Suppressor macrophage treated with lipopolysaccharide for 1 hour (primary cell): ENCODE data around the gene PDE4D.

Experiments
- DNase-seq, 3 donors: peaks; one replicate each; pipeline ENCODE4 v3.0.0-alpha.2; 2020 to 2022

Gene PDE4D

DNA sequence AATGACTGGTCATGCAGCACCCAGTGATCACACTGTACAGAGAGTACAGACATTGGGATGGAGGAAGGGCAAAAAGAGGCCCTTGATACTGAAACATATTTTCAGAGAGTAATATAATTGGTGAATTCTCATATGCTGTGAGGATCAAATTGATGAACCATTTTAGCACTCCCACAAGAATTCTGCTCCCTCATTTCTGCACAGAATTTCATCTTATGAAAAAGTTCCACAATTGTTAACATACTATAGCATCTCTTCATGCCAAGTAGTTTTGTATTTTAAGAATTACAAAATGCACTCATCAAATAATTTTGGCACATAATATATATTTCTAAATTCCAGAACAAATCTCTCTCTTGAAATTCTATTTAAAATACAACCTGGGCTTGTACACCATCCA lies 351.2 kb downstream of the PDE4D start:
- DNase-seq = no peak

GRCh38 chr5:59540366-59540765 lies 353.2 kb downstream of the PDE4D start:
- DNase-seq = no peak

GRCh38 chr5:59538750-59539121 lies 354.8 kb downstream of the PDE4D start:
- DNase-seq = no peak

GRCh38 chr5:59537961-59538749 lies 355.4 kb downstream of the PDE4D start:
- no peak for DNase-seq

- DNase-seq = no peak
These were observed 356.7 kb downstream of the PDE4D start for GRCh38 chr5:59536875-59537274.

GRCh38 chr5:59535561-59535960 lies 358.0 kb downstream of the PDE4D start:
- no peak for DNase-seq

- DNase-seq = no peak
These were observed 359.8 kb downstream of the PDE4D start for GRCh38 chr5:59533730-59534108.

- DNase-seq = no peak
These were observed 360.4 kb downstream of the PDE4D start for GRCh38 chr5:59532979-59533729.

DNA sequence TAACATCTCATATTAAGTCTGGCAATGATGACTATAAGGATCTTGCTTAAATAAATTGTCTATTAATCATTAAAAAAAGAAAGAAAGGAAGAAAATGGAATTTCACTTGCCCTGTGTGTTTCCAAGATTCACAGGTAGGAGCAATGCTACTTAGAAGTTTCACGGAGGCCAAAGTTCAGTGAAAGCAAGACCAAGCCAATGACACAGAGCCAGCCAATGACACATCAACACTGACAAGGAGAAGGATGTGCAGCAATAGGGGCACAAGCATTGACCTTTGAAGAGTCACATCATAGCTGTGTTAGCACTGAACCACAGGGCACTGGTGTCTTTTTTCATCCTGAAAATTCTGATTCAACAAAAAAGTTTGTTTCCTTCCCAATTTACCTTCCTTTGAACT lies 364.3 kb downstream of the PDE4D start:
- no peak for DNase-seq

GRCh38 chr5:59528202-59528862 lies 365.2 kb downstream of the PDE4D start:
- DNase-seq = no peak

DNA sequence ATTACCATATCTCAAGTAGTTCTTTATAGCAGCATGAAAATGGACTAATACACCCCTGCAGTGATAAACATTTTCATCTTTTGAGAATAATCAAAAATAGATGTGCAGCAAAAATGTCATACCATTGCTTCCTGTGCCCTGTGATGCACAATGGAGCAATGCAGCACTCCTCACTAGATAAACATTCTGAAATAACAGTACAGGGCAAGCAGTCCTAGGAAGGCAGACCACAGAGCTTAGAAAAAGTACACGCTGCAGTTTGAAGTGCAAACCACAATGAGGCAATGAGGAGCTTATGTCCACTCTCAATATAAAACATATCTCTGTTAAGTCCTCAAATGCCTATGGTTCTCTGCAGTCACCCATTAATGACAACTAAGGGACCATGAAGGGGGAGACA lies 367.6 kb downstream of the PDE4D start:
- no peak for DNase-seq

- DNase-seq = no peak
These were observed 368.2 kb downstream of the PDE4D start for GRCh38 chr5:59525311-59525710.

DNA sequence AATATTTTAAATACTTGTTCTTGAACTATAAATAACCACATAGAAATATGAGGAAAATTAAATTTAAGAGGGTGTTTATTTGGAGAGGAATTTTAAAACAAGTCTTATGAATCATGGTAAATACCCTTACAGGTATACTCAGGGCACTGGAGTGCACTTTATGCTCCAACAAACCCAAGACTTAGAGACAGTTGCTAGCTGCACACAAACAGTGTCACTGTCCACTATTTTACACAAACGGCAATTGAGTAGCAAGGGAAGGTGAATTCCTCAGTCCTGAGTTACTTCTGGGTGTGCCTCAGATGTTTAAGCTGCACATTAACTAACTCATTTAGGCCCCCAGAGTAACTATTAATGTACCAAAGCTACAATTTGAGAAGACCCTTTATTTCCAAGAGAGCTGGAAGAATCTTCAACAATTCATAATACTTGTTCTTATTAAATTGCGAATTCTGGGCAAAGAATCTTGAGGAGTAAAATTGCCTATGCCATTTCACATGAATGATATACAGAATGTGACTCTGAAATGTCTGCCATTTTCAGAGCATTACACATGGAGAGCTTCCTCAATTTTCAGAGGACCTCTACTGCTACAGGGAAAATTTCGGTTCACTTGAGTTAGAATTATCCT lies 371.2 kb downstream of the PDE4D start:
- DNase-seq = peak in 1 of 3 donors; percentile 18

DNA sequence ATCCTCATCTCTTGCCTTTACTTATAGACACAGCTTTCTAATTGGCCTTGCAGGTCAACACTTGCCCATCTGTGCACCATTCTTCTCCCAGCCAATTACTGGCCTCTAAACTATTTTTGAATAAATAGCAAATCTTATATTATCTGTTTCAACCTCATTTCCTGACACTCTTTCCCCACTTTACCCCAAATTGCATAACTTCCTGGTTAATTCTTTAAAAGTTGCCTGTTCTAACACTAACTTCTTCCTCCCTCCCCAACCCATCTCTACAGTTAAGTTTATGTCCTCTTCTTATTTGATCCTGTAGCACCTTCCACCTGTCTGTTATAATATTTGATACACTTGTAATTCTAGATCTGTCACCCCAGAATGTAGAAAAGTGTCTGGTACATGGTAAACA lies 372.1 kb downstream of the PDE4D start:
- DNase-seq = peak in 1 of 3 donors; percentile 7

DNA sequence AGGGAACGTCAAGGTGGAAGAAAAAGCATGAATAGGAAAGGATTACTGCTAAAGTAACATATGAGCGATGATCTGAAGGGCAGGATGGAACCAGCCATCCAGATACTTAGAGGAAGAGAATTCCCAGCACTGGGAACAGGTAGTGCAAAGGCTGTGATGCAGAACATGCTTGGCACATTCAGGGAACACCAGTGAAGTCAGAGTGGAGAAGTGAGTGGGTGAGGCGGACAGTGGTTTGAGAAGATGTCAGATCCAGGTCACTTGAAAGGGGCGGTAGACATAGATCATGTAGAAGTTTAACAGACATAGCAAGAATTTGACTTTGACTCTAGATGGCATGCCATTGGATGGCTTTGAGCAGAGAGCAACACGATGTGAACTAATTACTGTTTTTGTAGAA lies 374.2 kb downstream of the PDE4D start:
- no peak for DNase-seq

DNA sequence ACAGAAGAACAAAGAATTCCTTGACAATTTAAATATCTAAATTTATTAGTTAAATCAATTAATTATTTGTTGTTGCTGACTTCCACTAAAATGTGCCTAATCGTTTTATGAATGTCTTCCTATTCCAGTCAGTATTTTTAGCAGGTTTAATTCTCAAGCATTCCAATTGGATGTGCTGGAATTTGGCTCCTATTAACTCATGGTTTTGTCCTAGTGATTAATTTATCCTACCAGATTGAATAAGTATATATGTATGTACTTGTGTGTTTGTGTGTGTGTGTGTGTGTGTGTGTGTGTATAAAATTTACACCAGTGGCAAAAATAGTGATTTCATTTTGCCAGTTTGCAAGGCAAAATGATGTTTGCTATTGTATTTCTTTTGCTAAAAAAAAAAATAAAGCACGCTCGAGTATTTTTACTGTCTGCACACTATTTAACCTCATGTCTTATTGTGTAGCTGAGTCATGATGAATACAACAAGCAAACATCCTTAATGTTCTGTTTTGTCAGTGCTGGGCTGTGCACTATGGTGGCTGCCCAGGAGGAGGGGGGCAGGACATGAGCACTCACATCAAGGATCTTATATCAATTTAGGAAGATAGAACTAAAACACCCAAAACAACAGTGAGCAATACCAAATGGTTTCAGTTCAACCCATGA lies 375.5 kb downstream of the PDE4D start:
- DNase-seq = no peak

DNA sequence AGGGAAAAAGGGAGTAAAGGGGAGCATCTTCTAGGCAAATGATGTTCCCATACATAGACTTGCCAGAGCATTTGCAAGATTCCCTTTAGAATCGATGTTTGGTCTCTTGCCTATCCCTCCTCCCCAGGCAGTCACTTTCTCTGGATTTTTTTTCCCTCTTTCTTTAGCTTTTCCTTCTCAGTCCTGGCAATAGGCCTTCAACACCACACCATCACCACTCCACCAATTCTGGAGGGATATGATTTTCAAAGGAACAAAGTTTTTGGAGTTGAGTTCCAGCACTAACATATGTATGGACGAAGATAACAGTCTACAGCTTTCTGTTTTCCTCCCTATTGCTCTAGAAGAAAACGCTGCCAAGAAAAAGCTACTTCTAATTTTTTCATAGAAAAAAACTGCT lies 377.4 kb downstream of the PDE4D start:
- no peak for DNase-seq

DNA sequence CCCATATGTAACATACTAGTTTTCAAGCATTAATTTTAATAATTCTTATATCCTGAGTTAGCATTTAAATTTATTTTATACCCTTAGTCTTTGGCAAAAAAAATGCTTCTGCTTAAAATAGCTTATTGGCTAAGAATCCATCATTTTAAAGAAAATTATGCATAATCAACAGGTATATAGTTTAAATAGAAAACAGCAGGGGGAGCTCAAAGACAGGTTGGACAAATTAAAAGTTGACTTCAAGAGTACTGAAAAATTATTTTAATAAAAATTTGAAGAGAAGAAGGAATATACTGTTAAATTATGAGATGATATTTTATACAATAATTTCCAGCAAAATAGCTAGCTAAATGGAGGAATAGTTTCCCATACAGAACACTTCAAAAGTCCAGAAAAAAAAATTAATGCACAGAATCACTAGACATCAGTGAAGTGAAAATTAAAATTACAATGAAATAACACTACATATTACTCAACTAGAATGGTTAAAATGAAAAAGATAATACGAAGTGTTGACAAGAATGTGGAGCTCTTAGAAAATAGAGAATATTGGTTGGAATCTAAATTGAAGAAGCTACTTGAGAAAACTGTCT lies 387.1 kb downstream of the PDE4D start:
- DNase-seq = peak; percentile 65 to 75 (median 67)

GRCh38 chr5:59504043-59504442 lies 389.5 kb downstream of the PDE4D start:
- DNase-seq = no peak

GRCh38 chr5:59503220-59503619 lies 390.3 kb downstream of the PDE4D start:
- no peak for DNase-seq

GRCh38 chr5:59501316-59501715 lies 392.2 kb downstream of the PDE4D start:
- no peak for DNase-seq

DNA sequence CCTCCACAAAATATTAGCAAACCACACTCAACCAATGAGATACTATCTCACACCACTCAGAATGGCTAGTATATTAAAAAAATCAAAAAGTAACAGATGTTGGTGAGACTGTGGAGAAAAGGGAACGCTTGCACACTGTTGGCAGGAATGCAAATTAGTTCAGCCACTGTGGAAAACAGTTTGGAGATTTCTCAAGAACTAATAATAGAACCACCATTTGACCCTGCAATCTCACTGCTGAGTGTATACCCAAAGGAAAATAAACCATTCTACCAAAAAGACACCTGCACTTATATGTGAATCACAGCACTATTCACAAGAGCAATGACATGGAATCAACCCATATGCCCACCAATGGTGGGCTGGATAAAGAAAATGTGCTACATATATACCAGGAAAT lies 393.5 kb downstream of the PDE4D start:
- DNase-seq = no peak

DNA sequence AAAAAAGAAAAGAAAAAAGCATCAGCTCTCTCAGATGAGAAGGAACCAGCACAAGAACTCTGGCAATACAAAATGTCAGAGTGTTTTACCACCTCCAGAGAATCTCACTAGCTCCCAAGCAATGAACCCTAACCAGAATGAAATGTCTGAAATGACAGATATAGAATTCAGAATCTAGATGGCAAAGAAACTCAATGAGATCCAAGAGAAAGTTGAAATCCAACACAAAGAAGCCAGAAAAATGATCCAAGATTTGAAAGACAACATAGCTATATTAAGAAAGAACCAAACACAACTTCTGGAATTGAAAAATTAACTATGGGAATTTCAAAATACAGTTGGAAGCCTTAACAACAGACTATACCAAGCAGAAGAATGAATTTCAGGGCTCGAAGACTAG lies 396.3 kb downstream of the PDE4D start:
- no peak for DNase-seq
